A549 treated with AZD9567 at 1 μM for 4 hours (cell line): ENCODE results near the gene TCEAL6. TPM values are rescaled to one million over a fixed set of nuclear protein-coding genes. Genes with fewer than 3 reads are reported as not detected.

Experiments used
- total RNA-seq: library from RNA; stranded (reverse); fragments of 200-300 nt; extraction: Qiagen RNA extraction; gene quantifications from 5 replicates; pipeline ENCODE4 v1.2.3, GENCODE V29; 2022; ENCODE audit not compliant: insufficient read depth

Gene TCEAL6
- not detected in 5 replicates for total RNA-seq

GRCh38 chrX:102142274-102142673 is at the start of gene TCEAL6:
TSS of gene TCEAL6 (minus strand) at chrX:102142481.

DNA sequence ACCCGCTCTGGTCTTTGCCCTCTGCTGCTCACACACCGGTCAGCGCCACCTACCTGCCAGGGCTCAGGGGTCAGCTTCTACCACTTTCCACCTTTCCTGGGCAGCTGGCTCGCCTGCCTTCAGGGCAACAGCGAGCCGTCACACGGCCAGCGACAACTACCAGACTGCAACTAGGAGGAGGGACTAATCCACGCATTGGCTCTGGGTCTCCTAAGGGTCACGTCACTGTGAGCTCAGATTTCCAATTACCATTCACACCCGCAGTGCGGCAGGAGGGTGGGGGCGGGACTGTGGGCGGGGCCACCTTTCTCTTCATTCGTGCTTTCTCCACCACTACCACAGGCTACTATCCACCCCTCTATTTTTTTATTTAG is 13.5 kb upstream of the TCEAL6 start, which contains the start of gene BEX5:
Gene BEX5 (minus strand): TSS at position 172 of the 374 bp plus-strand sequence. CDS start 1,712 bp downstream, outside the sequence.

GRCh38 chrX:102125436-102125835 is 16.8 kb downstream of the TCEAL6 start, which contains the start of gene TCEAL2:
TSS of gene TCEAL2 (plus strand) at chrX:102125679. CDS start at chrX:102126831, 1,152 bp downstream.

Other genes with a start within 250 kb of the TCEAL6 start
- 0.01 to 0.06 TPM (median 0.02 TPM) in 4 of 5 replicates, not detected in the other for gene ZMAT1, start 210.5 kb downstream of the TCEAL6 start, total RNA-seq
- not detected in 5 replicates for gene TCEAL2, start 16.8 kb downstream of the TCEAL6 start, total RNA-seq
- gene BEX5, start 13.5 kb upstream of the TCEAL6 start, total RNA-seq = not detected in 5 replicates
- gene TCP11X1, start 72.8 kb upstream of the TCEAL6 start, total RNA-seq = not detected in 5 replicates
- gene NXF2, start 104.7 kb upstream of the TCEAL6 start, total RNA-seq = not detected in 5 replicates